Measurements from ENCODE around the gene SIDT1.
A peak's percentile ranks its signal among the peaks of the same experiment; 100 is the strongest.

Gene SIDT1

DNA sequence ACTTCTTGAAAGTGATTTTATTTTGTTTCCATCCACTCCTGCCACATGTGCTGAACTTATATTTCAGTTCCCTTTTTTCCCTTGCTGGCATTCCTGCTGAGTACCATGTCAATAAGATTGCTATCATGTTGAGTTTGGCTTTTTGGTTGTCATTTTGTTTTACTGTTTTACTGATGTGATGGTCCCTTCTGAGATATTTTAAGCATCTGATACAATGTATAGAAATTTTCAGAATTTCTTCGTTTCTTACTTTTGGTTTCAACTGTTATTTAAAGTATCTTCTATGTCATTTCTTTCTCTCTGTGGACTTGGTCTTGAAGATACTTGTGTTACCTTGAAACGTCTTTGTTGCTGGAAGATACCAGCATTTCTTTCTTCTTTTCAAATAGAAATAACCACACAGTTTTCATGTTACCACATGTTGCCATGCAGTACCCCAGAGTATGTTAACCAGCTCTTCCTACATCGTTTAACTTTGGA lies 14.1 kb downstream of the SIDT1 start:
- DNase-seq, result no peak

GRCh38 chr3:113548501-113548900 lies 16.1 kb downstream of the SIDT1 start:
- DNase-seq, result no peak

DNA sequence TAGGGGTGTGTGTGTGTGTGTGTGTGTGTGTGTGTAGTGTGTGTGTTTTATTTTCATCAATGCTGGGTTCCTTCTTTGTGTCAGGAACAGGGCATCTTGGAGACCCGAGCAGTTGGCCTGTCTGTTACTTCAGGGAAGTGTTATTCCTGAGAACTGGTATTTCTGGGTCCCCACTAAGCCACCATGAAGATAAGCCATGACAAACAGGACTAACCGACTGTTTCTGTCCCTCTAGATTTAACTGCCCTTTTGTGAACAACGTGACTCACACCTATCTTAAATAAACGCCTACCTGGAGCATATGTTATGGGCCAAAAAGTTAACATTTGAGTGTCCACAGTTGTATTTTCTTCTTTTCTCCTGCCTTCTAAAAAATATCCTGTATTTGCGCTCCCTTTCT lies 19.5 kb downstream of the SIDT1 start:
- no peak for DNase-seq

- no peak for DNase-seq
Observed at GRCh38 chr3:113552851-113553250, 20.5 kb downstream of the SIDT1 start.

GRCh38 chr3:113555138-113555537 lies 22.8 kb downstream of the SIDT1 start:
- no peak for DNase-seq

GRCh38 chr3:113556316-113556945 lies 24.1 kb downstream of the SIDT1 start:
- DNase-seq, result no peak

GRCh38 chr3:113556946-113557335 lies 24.6 kb downstream of the SIDT1 start:
- DNase-seq, result no peak

DNA sequence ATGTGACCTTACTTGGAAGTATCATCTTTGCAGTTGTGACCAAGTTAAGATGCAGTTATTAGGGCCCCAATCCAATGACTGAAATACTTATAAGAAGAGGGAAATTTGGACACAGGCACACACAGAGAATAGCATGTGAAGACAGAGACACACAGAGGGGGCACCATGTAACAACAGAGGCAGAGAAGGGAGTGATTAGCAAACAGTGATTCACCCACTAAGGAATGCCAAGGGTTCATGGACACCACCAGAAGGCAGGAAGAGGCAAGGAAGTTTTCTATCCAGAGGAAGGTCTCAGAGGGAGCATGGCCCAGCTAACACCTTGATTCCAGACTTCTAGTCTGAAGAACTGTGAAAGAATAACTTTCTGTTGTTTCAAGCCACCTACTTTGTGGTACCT lies 25.0 kb downstream of the SIDT1 start:
- peak; percentile 52 for DNase-seq

- no peak for DNase-seq
Observed at GRCh38 chr3:113559009-113559408, 26.7 kb downstream of the SIDT1 start.

- no peak for DNase-seq
Observed at GRCh38 chr3:113560271-113560670, 27.9 kb downstream of the SIDT1 start.

- no peak for DNase-seq
Observed at GRCh38 chr3:113560831-113561623, 28.7 kb downstream of the SIDT1 start.

- DNase-seq, result no peak
Observed at GRCh38 chr3:113565555-113565954, 33.2 kb downstream of the SIDT1 start.

- no peak for DNase-seq
Observed at GRCh38 chr3:113570158-113570557, 37.8 kb downstream of the SIDT1 start.

GRCh38 chr3:113571360-113571759 lies 39.0 kb downstream of the SIDT1 start:
- no peak for DNase-seq

DNA sequence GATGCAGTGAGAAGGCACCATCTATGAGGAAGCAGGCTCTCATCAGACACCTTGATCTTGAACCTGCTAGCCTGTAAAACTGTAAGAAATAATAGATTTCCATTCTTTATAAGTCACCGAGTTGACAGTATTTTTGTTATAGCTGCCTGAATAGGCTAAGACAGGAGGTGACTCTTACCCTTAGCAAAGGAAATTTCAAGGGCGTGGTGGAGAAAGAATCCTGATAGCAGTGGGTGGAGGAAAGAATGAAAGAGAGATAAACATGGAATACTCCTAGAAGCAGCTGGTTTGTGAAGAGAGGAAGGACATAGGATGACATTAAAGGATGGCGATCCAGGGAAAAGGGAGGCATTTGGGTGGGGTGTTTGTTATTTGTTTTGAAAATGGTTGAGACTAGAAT lies 41.4 kb downstream of the SIDT1 start:
- DNase-seq, result no peak

- no peak for DNase-seq
Observed at GRCh38 chr3:113574213-113574612, 41.9 kb downstream of the SIDT1 start.

GRCh38 chr3:113575206-113575605 lies 42.9 kb downstream of the SIDT1 start:
- no peak for DNase-seq

- DNase-seq, result no peak
Observed at GRCh38 chr3:113585228-113585627, 52.9 kb downstream of the SIDT1 start.

DNA sequence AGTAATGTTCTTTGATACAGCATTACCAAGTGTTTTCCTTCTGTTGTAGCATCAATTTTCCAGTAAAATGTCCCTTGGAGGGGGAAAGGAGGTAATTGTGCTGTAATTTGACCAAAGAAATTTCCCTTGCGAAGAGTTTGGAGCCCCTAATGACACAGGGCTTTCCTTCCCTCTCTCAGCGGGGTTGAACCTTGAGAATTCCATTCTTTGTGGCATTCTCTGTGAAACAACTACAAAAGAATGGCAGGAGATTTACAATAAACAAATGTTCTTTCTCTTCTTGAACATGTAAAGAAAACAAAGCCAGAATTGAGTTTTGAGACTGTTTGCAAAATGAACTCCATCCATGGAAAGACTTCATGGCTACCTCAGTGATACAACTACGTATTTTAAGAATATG lies 53.4 kb downstream of the SIDT1 start:
- DNase-seq, result no peak

DNA sequence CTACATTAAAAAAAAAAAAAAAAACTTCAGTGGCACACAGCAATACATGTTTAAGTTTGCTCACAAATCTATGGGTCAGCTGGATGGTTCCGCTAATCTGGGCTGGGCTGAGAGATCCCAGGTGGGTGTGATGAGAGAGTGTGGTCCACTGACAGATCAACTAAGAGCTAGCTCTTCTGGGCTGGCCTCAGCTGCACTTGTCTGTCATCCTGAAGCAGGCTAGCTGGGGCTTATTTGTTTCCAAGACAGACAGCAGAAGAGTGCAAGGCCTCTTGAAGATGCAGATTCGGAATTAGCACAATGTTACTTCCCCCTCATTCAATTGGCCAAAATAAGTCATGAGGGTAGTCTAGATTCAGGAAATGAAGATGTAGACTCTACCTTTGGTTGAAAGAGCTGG lies 56.5 kb downstream of the SIDT1 start:
- DNase-seq, result no peak

DNA sequence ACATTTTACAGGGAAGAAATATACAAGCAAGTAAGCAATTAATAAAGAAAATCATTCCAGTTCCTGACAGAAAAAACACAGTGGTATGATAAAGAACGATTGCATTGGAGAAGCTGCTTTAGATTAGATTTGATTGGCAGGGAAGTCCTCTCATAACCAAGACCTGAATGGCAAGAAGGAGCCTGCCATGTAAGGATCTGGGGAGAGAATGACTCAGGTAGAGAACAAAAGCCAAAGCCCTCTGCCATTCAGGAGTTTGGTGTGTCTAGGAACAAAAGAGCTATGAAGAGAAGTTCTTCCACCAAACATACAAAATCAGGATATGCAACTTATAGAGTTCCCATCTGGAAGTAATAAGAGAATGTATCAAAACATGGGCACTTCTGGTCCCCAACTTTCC lies 57.6 kb downstream of the SIDT1 start:
- no peak for DNase-seq

GRCh38 chr3:113590983-113591382 lies 58.6 kb downstream of the SIDT1 start:
- DNase-seq, result no peak

DNA sequence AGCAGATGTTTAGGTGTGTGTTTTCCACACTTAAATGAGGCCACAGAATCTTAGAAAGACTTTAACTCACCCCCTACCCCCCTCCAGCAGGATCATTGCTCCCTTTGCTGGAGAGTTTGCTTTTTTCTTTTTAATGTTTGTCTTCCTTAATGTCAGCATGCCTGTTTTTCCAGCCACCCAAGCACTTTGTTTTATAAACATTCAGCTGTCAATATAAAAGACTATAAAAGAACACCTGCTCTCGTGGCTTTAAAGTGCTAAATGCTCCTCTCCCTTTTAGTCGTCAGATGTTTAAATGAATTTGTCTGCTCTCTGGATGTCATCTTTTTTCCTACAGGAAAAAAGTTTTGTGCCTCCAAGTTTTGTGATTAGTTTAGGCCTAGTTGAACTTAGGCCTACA lies 61.7 kb downstream of the SIDT1 start:
- no peak for DNase-seq

DNA sequence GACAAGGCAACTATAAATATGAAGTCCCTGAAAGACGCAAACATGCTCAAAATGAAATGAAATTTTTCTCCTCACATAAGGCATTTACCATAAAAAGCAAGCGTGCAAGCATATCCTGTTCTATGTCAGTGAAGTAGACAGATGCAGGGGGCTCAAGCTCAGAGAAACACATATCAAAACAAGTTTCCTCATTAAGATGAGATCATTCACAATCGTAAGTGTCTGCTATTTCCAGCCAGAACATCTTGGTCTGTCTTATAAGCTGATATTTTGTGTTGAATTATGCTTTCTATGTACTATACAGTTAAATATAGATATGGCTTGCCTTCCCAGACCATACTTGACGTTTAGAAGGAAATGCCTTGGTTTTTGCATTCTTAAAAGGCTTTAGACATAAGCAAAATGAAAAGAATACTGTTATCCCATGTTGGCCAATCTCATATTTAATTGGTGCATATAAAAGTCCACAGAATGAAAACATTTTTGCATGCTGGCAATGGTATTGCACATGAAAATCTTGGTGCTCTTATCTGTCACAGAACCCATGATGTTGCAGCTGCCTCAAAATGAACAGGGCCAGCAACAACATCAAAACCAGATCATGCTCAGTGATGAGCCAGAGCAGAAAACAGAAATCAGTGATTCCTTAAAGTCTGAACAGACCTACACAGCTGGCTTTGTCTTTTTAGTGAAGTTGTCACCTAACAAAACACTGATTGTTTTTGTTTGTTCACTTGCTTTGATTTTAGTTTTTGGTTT lies 65.4 kb downstream of the SIDT1 start:
- no peak for DNase-seq
